Lung (tissue), 12 donors: ENCODE results near the gene PDLIM4. TPM values are rescaled to one million over a fixed set of nuclear protein-coding genes. Genes with fewer than 3 reads are reported as not detected.

ENCODE experiments used
- ATAC-seq: fragments of 200-7000 bp; cut with Tn5 transposase; one replicate; pipeline ENCODE4 v1.9.1; 2020; ENCODE audit warnings: moderate number of reproducible peaks; ENCODE audit not compliant: insufficient read depth, low FRiP score
- DNase-seq, 3 donors: peaks; one replicate each; pipeline ENCODE4 v3.0.0-alpha.2; 2013 to 2017
- H3K27ac ChIP-seq, 2 donors: one replicate each; pipeline ENCODE4 v1.5.1; 2013; ENCODE audit warnings: mild to moderate bottlenecking in 2 of 2, moderate library complexity in 2 of 2, control low read depth in 1 of 2, inconsistent platforms in 1 of 2, low read depth in 1 of 2, low read length in 1 of 2
- H3K27me3 ChIP-seq, 3 donors: one replicate each; pipeline ENCODE4 v1.5.1; 2013; ENCODE audit warnings: low read length in 2 of 3; ENCODE audit not compliant: control insufficient read depth in 3 of 3, insufficient read depth in 3 of 3
- H3K36me3 ChIP-seq, 4 donors: one replicate each; pipeline ENCODE4 v1.5.1; 2013; ENCODE audit warnings: low read length in 4 of 4, mild to moderate bottlenecking in 1 of 4, moderate library complexity in 1 of 4; ENCODE audit not compliant: control insufficient read depth in 4 of 4, insufficient read depth in 4 of 4
- H3K4me1 ChIP-seq, 5 donors: one replicate each; pipeline ENCODE4 v1.5.1; 2013; ENCODE audit warnings: low read length in 5 of 5, mild to moderate bottlenecking in 2 of 5, moderate library complexity in 1 of 5; ENCODE audit not compliant: control insufficient read depth in 5 of 5, insufficient read depth in 5 of 5
- H3K4me3 ChIP-seq: one replicate; pipeline ENCODE4 v1.5.1; 2013; ENCODE audit warnings: mild to moderate bottlenecking, control low read depth, moderate library complexity
- H3K9ac ChIP-seq, 2 donors: one replicate each; pipeline ENCODE4 v1.5.1; 2013; ENCODE audit warnings: low read length in 2 of 2, control low read depth in 1 of 2; ENCODE audit not compliant: insufficient read depth in 1 of 2
- H3K9me3 ChIP-seq, 4 donors: one replicate each; pipeline ENCODE4 v1.5.1; 2013; ENCODE audit warnings: low read length in 3 of 4, mild to moderate bottlenecking in 1 of 4, moderate library complexity in 1 of 4; ENCODE audit not compliant: control insufficient read depth in 4 of 4, insufficient read depth in 3 of 4
- CTCF ChIP-seq: IDR thresholded peaks from 2 replicates; pipeline ENCODE4 v1.5.1; 2012; ENCODE audit warnings: mild to moderate bottlenecking; ENCODE audit errors: control extremely low read depth, extremely low read depth
- WGBS, 2 donors: extraction: QIAGEN DNeasy Blood & Tissue Kit; methylation state at CpG; one replicate each; pipeline ENCODE4 v1.1.7; 2013; 5-methylcytosine and 5-hydroxymethylcytosine counted together
- polyA plus RNA-seq, 2 donors: library from polyadenylated mRNA; stranded (reverse); fragments of 200-250 nt; gene quantifications; one replicate each; pipeline ENCODE4 v1.2.1, GENCODE V29; 2013
- total RNA-seq, 2 donors: library from RNA; depleted of rRNA in 1 of 2; stranded (reverse); fragments of >200 nt in 1 of 2; gene quantifications; one replicate each; pipeline ENCODE4 v1.2.1, GENCODE V29; 2014 to 2021
- donor health status: control.
- donor health status: control.
- donor health status: Bipolar disorder and iron deficiency.
- donor health status: healthy.
- donor health status: DM: yes; HTN: yes; CAD: no.

The PDLIM4 gene
- total and polyA plus RNA-seq, 4 donors, result 7.3 to 13.8 (median 9.6) TPM

GRCh38 chr5:132227235-132227484, 30.3 kb upstream of the PDLIM4 start:
- no peak for TF ChIP-seq CTCF
- H3K4me1 ChIP-seq, result peaks cover 16 to 46% (median 24%) of the 10 kb centered on the region in 5 donors
- WGBS, 2 donors, result 0 to 2% methylated on average over 13 of the region's 13 CpGs
- no peaks in the 10 kb centered on the region for H3K36me3 ChIP-seq
- H3K4me3 ChIP-seq, result peak overlapping the region; percentile 56
- peak overlapping the region; percentile 82 to 94 for H3K27ac ChIP-seq
- peak overlapping the region in 1 of 2 donors; percentile 58 for H3K9ac ChIP-seq
- DNase-seq (peak in 1 of 3 donors; percentile 81), ATAC-seq (no peak)
- H3K9me3 ChIP-seq, result no peaks in the 10 kb centered on the region
- H3K27me3 ChIP-seq, result no peaks in the 10 kb centered on the region

DNA sequence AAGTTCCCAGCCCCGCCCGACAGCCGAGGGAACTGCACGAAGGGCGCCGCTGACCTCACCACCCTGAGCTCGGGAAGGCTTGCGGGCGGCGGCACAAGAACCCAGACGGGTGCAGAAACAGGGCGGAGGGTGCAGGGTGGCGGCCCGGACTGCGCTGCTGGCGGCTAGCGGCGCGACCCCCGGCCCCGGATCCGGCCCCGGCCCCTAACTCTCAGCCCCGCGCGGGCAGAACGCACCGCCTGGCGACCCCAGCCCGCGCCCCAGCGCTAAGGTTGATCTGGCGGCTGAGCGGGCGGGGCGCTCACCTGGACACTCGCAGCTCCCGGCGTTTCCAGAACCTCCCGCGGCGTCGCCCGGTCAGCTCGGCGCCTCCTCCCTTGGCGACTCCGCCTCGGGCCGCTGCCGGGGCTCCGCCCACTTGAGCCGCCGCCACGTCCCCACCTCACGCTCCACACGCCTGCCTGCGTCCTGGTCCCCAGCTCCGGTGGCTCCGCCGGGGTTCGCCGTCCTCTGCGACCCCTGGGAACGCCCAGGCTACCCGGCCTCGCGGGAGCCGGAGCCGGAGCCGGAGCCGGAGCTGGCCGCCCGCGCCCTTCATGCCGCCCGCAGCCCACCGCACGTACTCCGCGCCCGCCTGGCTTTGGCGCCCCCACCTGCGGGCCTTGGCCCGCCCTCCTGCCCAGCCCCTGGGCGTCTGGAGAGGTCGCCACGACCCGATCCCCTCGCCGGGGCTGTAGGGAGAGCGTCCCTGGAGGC, 29.8 kb upstream of the PDLIM4 start, which contains the start of gene P4HA2:
TSS of gene P4HA2 (minus strand) at position 369 of the 756 bp plus-strand sequence. CDS start 9,227 bp downstream, outside the sequence.
- Histone ChIP-seq H3K4me1 (peaks cover 12 to 41% (median 24%) of the 10 kb centered on the region in 5 donors), H3K9ac (peak within 1 kb of the TSS in 1 of 2 donors; percentile 58), H3K27me3 (no peaks in the 10 kb centered on the region), H3K27ac (peak within 1 kb of the TSS; percentile 82 to 94), H3K36me3 (no peaks in the 10 kb centered on the region), H3K9me3 (no peaks in the 10 kb centered on the region), H3K4me3 (peak within 1 kb of the TSS; percentile 56)
- 1% methylated on average over 80 to 92 of the region's 92 CpGs for WGBS, 2 donors
- ATAC-seq (peak; percentile 90), DNase-seq (peak; percentile 77 to 87 (median 83))
- no peak for TF ChIP-seq CTCF

GRCh38 chr5:132228241-132229035, 29.1 kb upstream of the PDLIM4 start:
- no peak for DNase-seq
- Histone ChIP-seq H3K36me3 (no peaks in the 10 kb centered on the region), H3K4me1 (peaks cover 10 to 38% (median 24%) of the 10 kb centered on the region in 5 donors), H3K27me3 (no peaks in the 10 kb centered on the region), H3K4me3 (no peak overlapping the region), H3K9ac (peak overlapping the region in 1 of 2 donors; percentile 19), H3K27ac (peak overlapping the region in 1 of 2 donors; percentile 94), H3K9me3 (no peaks in the 10 kb centered on the region)
- ATAC-seq, result no peak
- no peak for TF ChIP-seq CTCF
- 77 to 82% methylated on average over 26 to 27 of the region's 27 CpGs for WGBS, 2 donors
